Fibroblast of the conjunctiva (primary cell): Measurements from ENCODE around the gene MITF.
"Not testable (repeated sequence)": the region's sequence is repeated elsewhere in the genome, so short reads cannot be mapped to it uniquely, and the experiment has no call there.

Experiments used
- DNase-seq: peaks from one replicate; pipeline ENCODE4 v3.0.0-alpha.2; 2010; ENCODE audit warnings: low read depth

Gene MITF

DNA sequence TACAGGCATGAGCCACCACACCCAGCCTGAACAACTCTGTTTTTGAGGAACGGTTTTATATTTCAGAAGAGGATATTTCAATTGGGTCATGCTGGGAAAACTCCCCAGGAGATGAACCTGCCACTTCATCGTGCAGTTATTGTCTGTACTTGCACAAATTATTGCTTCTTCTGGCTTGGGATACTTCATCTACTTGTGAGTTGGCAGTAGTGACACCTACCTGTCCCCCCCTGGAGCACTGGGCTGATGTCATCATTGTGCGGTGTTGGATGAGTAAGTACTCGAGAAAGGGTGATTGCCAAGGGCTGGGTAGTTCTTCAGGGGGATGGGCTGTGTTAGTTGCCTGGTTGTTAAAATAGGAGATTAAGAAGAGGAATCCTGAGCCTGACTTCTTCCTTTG, 175.1 kb downstream of the MITF start:
- DNase-seq, result no peak

GRCh38 chr3:69915726-69916125, 176.5 kb downstream of the MITF start:
- no peak for DNase-seq

- not testable (repeated sequence) for DNase-seq
Observed at GRCh38 chr3:69920009-69920408, 180.7 kb downstream of the MITF start.

DNA sequence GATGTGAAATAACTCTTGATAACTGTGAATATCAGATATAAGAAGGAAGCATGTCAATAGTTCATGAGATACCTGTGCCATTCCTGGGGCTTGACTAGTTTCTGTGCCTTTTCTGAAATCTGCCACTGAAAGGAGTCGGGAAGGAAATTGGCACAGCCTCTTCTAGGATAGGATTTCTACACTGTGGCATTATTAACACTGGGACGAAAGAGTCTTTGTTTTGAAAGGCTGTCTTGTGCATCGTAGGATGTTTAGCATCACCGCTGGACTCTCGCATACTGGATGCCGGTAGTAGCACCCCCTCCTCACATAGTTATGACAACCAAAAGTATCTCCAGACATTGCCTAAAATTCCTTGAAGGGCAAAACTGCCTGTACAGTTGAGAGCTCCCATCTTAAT, 182.4 kb downstream of the MITF start:
- DNase-seq, result no peak

GRCh38 chr3:69922521-69923000, 183.3 kb downstream of the MITF start:
- no peak for DNase-seq

DNA sequence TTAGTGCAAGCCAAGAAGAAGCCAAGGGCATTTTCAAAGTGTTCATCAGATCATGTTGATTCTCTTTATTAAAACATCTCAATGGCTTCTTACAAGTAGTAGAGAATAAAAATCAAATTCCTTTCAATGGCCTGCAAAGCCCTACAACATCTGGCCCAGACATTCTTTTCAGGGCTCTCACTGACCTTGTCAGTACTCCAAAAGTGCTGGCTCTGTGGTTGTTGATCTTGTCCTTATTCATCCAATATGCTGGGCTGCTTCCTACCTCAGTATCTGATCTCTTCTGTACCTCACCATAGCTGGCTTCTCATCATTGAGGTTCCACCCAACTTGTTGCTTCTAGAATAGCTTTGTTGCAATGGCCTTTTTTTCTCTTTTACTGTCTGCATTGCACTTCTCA, 186.2 kb downstream of the MITF start:
- DNase-seq, result peak; percentile 56

DNA sequence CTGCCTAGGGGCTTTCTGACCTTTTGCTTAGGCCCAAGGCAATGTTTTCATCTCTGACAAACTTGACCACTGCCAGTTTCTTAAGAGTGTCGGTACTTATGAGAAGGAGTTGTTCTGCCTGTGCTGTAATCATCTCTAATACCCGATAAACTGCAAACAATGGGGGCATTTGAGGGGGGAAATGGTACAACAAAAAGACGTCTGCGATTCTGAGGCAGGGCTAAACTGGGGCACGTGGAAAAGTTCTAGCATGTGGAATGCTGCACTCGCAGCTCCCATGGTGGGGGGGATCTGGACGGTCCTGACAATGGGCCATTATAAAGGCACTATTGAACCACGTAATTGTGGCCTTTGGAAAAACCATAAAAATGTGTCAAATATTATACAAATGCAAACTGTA, 187.1 kb downstream of the MITF start:
- DNase-seq, result no peak

- no peak for DNase-seq
Observed at GRCh38 chr3:69927571-69927970, 188.3 kb downstream of the MITF start.

- no peak for DNase-seq
Observed at GRCh38 chr3:69929019-69929418, 189.8 kb downstream of the MITF start.

GRCh38 chr3:69930564-69930963, 191.3 kb downstream of the MITF start:
- no peak for DNase-seq

GRCh38 chr3:69932087-69932486, 192.8 kb downstream of the MITF start:
- no peak for DNase-seq

GRCh38 chr3:69932501-69932900, 193.2 kb downstream of the MITF start:
- no peak for DNase-seq

DNA sequence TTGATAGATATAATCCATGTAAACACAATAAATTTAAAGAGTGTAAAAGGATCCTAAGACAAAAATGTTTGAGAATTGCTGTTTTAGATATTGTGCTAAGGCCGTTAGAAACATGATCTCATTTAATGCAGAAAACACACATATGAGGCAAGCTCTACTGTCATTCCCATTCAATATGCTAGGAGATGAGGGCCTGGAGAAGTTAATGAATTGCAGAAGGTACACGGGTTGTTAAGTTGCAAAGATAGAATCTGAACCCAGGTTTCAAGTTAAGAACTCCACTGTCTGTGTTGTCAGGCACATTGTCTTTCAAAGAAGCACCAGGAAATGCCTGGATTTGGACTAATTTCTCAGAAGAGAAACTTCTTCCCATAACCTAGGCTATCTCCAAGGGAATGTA, 195.1 kb downstream of the MITF start:
- no peak for DNase-seq

GRCh38 chr3:69936266-69936665, 197.0 kb downstream of the MITF start:
- DNase-seq, result no peak

GRCh38 chr3:69938061-69938460, 198.8 kb downstream of the MITF start:
- DNase-seq, result no peak

GRCh38 chr3:69938931-69939330, 199.7 kb downstream of the MITF start:
- no peak for DNase-seq

DNA sequence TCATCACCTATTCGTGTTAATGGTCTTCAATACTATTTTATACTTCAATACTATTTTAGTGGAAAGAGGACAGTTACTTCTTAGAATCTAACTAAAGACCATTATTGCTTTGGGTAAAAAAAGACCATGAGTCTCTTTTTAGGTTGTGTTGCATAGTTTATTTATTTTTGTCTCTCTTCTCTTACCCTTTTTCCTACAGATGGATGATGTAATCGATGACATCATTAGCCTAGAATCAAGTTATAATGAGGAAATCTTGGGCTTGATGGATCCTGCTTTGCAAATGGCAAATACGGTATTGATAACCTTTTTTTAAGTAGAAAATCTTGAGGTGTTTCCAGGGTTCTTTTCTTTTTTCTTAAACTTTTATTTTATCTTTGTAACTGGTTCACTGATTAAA, 201.8 kb downstream of the MITF start:
- no peak for DNase-seq

- DNase-seq, result no peak
Observed at GRCh38 chr3:69941439-69942176, 202.3 kb downstream of the MITF start.

DNA sequence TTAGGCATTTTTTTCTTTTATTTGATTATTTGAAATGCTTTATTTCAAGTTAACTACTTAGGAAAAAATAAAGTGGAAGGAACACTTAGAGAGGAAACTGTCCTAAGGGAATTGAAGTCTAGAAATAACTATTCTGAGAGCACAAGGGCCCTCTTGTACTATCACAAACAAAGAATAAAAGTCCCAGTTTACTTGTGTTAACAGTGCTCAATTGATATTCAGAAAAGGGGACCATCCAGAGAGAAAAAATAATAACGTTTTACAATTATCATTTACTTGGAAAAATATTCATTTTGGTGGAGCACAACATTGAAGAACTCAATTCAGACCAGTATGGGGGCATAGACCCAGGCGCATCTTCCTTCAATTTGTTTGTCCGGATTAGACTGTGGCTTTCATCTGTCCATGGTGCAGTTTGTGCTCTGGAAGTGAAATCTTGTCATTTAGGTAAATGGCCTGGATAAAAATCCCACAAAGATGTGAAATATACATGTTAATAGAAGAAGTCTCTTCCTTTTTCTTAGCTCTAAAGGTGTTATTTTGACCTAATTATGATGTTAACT, 205.7 kb downstream of the MITF start:
- DNase-seq, result no peak

DNA sequence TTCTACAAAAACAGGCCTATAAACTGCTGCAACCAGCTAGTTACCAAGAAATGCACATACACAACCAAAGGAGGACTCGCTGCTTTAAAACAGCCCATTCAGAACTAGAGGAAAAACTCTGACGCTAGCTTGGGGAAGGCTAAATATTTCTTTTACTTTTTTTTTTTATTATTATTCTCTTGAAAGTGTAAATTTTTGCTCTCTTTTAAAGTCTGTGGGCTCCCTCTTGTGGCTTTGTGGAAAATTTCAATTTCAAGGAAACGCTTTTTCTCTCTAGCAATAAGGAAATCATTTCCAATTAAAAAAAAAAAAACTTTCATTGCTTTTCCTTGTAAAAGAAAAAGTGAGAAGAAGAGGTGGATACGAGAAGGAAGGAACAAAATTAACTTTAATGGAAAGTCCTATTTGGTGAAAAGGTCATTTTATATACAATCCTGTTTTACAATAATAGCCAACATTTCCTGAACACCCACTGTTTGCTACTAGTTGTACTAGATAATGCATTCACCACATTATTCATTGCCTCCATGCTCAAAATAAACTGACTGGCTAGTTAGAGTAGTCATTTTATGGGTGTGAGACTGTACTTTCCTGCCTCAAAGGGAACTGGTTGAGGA, 209.1 kb downstream of the MITF start:
- DNase-seq, result peak; percentile 47

GRCh38 chr3:69951616-69952015, 212.4 kb downstream of the MITF start:
- DNase-seq, result no peak

DNA sequence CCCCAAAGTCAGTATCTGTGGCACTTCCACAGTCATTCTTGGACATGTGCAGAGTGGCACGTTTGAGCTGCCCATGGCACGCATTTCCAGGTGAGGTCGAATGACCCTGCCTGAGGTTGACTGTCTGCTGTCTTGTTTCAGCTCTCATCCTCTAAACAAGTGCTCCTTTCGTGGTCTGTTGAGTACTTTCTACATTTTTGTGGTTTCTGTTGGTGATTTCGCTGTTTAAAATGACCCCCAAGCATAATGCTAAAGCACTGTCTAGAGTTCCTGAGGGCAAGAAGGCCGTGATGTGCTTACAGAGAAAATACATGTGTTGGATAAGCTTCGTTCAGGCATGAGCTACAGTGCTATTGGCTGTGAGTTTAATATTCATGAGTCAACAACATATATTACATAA, 220.3 kb downstream of the MITF start:
- no peak for DNase-seq

- no peak for DNase-seq
Observed at GRCh38 chr3:69961706-69962439, 222.6 kb downstream of the MITF start.
